Vagina (tissue), 2 donors: ENCODE measurements around the gene BNC2. TPM values are rescaled to one million over a fixed set of nuclear protein-coding genes. Genes with fewer than 3 reads are reported as not detected.

Experiments
- DNase-seq, 2 donors: peaks; one replicate each; pipeline ENCODE4 v3.0.0-alpha.2; 2017; ENCODE audit errors: extremely low spot score in 2 of 2
- H3K27ac ChIP-seq: fragments of 200-600 bp; sonication (generic); one replicate; pipeline ENCODE4 v1.5.1; 2019
- H3K27me3 ChIP-seq: fragments of 200-600 bp; sonication (generic); one replicate; pipeline ENCODE4 v1.5.1; 2019
- H3K36me3 ChIP-seq, 2 donors: fragments of 200-600 bp; sonication (generic); one replicate each; pipeline ENCODE4 v1.5.1; 2017 to 2019
- H3K4me1 ChIP-seq: fragments of 200-600 bp; sonication (generic); one replicate; pipeline ENCODE4 v1.5.1; 2019
- H3K4me3 ChIP-seq, 2 donors: fragments of 200-600 bp; sonication (generic); 1 replicate in 1 of 2; 2 replicates in 1 of 2; pipeline ENCODE4 v1.5.1; 2016 to 2019
- H3K9me3 ChIP-seq: fragments of 200-600 bp; sonication (generic); one replicate; pipeline ENCODE4 v1.5.1; 2019
- CTCF ChIP-seq, 3 experiments: fragments of 450-650 bp in 2 of 3; fragments of 200-600 bp in 1 of 3; sonication (generic) in 1 of 3; IDR thresholded peaks; one replicate each; pipeline ENCODE4 v1.5.1; 2017 to 2019; ENCODE audit warnings: antibody characterized with exemption in 3 of 3, mild to moderate bottlenecking in 2 of 3, moderate library complexity in 2 of 3
- POLR2A ChIP-seq, 2 donors: fragments of 450-650 bp; IDR thresholded peaks; one replicate each; pipeline ENCODE4 v1.6.1; 2017; ENCODE audit warnings: antibody characterized with exemption in 2 of 2, mild to moderate bottlenecking in 2 of 2, moderate library complexity in 2 of 2
- POLR2AphosphoS5 ChIP-seq, 2 donors: sonication (generic); formaldehyde crosslinking; IDR thresholded peaks; one replicate each; pipeline ENCODE4 v1.9.0; 2017; ENCODE audit warnings: antibody characterized with exemption in 2 of 2, mild to moderate bottlenecking in 2 of 2, low read depth in 1 of 2; ENCODE audit not compliant: insufficient read depth in 1 of 2
- intact Hi-C: fragments of 100-400 bp; cut with DNase I; formaldehyde crosslinking; loops from one replicate; pipeline ENCODE4 v1.15.1; 2023
- total RNA-seq: library from RNA; depleted of rRNA; stranded (reverse); fragments of >200 nt; gene quantifications from one replicate; pipeline ENCODE4 v1.2.3, GENCODE V29; 2016

BNC2 gene
- total RNA-seq, 1 donor from 2014 or later = 33.9 TPM

- intact Hi-C loops = no loop called here
- no peak for TF ChIP-seq POLR2A (IDR thresholded peaks at IDR 0.05)
- no peak for TF ChIP-seq CTCF (IDR thresholded peaks at IDR 0.05)
- DNase-seq = no peak
- Histone ChIP-seq H3K27me3 (no peaks in the 10 kb centered on the region), H3K36me3 (no peaks in the 10 kb centered on the region), H3K27ac (no peak overlapping the region), H3K9me3 (no peaks in the 10 kb centered on the region), H3K4me1 (peaks cover 3% of the 10 kb centered on the region), H3K4me3 (no peak overlapping the region)
Measured at GRCh38 chr9:16904655-16905054, 34.2 kb upstream of the BNC2 start.

GRCh38 chr9:16901590-16901989, 31.1 kb upstream of the BNC2 start:
- H3K4me3 ChIP-seq = no peak overlapping the region
- no peaks in the 10 kb centered on the region for H3K9me3 ChIP-seq
- no peak overlapping the region for H3K27ac ChIP-seq
- intact Hi-C loops = no loop called here
- TF ChIP-seq CTCF (IDR thresholded peaks at IDR 0.05) (no peak), POLR2A (IDR thresholded peaks at IDR 0.05) (no peak), POLR2AphosphoS5 (IDR thresholded peaks at IDR 0.05; ENCODE audit: insufficient read depth in 1 of 2, low read depth in 1 of 2) (no peak)
- peaks cover 5% of the 10 kb centered on the region for H3K4me1 ChIP-seq
- DNase-seq = no peak
- H3K36me3 ChIP-seq = no peaks in the 10 kb centered on the region
- no peaks in the 10 kb centered on the region for H3K27me3 ChIP-seq

- no peak overlapping the region for H3K4me3 ChIP-seq
- peaks cover 5% of the 10 kb centered on the region for H3K4me1 ChIP-seq
- no peak overlapping the region for H3K27ac ChIP-seq
- no peaks in the 10 kb centered on the region for H3K36me3 ChIP-seq
- intact Hi-C loops = no loop called here
- H3K9me3 ChIP-seq = no peaks in the 10 kb centered on the region
- H3K27me3 ChIP-seq = no peaks in the 10 kb centered on the region
- TF ChIP-seq POLR2A (IDR thresholded peaks at IDR 0.05) (no peak), CTCF (IDR thresholded peaks at IDR 0.05) (no peak), POLR2AphosphoS5 (IDR thresholded peaks at IDR 0.05; ENCODE audit: insufficient read depth in 1 of 2, low read depth in 1 of 2) (no peak)
- no peak for DNase-seq
Measured at GRCh38 chr9:16899606-16900005, 29.1 kb upstream of the BNC2 start.

GRCh38 chr9:16898464-16898863, 28.0 kb upstream of the BNC2 start:
- no peak overlapping the region for H3K4me3 ChIP-seq
- intact Hi-C loops = no loop called here
- peaks cover 5% of the 10 kb centered on the region for H3K4me1 ChIP-seq
- H3K27ac ChIP-seq = no peak overlapping the region
- TF ChIP-seq CTCF (IDR thresholded peaks at IDR 0.05) = no peak
- TF ChIP-seq POLR2A (IDR thresholded peaks at IDR 0.05) = no peak
- TF ChIP-seq POLR2AphosphoS5 (IDR thresholded peaks at IDR 0.05; ENCODE audit: insufficient read depth in 1 of 2, low read depth in 1 of 2) = no peak
- no peak for DNase-seq
- H3K27me3 ChIP-seq = no peaks in the 10 kb centered on the region
- H3K9me3 ChIP-seq = no peaks in the 10 kb centered on the region
- no peaks in the 10 kb centered on the region for H3K36me3 ChIP-seq

GRCh38 chr9:16888594-16888993, 18.1 kb upstream of the BNC2 start:
- DNase-seq = no peak
- no peaks in the 10 kb centered on the region for H3K9me3 ChIP-seq
- no peaks in the 10 kb centered on the region for H3K27me3 ChIP-seq
- TF ChIP-seq CTCF (IDR thresholded peaks at IDR 0.05) (no peak), POLR2AphosphoS5 (IDR thresholded peaks at IDR 0.05; ENCODE audit: insufficient read depth in 1 of 2, low read depth in 1 of 2) (no peak), POLR2A (IDR thresholded peaks at IDR 0.05) (no peak)
- no peaks in the 10 kb centered on the region for H3K36me3 ChIP-seq
- intact Hi-C loops = no loop called here
- H3K4me1 ChIP-seq = no peaks in the 10 kb centered on the region
- H3K27ac ChIP-seq = no peak overlapping the region
- no peak overlapping the region for H3K4me3 ChIP-seq
